ENCODE results near the gene OPCML.

The OPCML gene

DNA sequence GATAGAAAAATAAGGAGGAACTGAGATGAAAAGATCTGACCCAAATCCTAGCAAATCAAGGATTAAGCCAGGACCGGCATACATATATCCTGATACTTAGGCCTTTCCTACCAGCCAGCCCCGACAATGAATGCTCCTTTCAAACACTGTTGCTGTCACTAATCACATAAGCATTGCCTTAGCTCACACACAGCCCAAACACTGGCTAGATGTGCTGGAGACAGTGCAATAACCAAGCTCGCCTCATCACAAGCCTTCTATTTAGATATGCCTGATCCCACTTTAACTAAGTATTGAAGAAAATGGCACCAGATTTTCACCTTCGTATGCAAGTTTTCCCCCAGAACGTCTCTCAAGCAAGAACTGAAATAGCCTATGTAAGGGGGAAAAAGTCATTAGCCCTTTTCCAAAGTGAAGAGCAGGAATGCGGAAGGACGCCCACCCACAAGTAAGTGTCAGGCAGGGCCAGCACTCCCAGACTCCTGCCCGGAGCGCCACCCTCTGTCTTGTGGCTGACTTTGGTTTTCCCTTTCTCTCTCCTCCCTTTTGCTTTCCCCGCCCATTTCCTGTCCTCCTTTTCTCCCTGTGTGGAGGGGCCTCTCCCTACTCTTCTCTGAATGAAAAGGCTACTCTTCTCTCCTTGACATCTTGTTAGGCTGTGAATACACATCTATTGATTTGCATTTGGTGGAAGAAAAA lies 8.9 kb upstream of the OPCML start:
- DNase-seq (ENCODE audit: low read depth), result no peak

GRCh38 chr11:133536198-133536597 lies 3.9 kb upstream of the OPCML start:
- no peak for DNase-seq (ENCODE audit: low read depth)

DNA sequence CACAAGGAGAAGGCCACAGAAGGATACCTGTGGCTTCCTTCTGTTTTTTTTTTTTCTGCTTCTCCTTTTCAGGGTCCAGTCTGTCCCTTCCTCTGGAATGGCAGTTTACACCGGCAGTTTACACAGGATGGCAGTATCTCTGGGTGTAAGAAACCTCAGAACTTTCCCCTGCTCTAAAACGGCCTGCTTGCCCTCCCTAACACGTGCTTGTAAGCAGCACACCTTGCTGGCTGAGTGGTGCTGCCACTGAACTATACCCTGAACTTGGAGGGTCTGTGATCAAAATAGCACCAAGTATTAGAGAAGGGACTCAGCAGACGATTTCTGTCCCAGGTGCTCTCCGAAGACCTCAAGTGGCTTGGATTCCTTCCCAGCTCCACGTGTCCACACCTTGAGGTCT lies 904 bp upstream of the OPCML start:
- DNase-seq (ENCODE audit: low read depth), result no peak

DNA sequence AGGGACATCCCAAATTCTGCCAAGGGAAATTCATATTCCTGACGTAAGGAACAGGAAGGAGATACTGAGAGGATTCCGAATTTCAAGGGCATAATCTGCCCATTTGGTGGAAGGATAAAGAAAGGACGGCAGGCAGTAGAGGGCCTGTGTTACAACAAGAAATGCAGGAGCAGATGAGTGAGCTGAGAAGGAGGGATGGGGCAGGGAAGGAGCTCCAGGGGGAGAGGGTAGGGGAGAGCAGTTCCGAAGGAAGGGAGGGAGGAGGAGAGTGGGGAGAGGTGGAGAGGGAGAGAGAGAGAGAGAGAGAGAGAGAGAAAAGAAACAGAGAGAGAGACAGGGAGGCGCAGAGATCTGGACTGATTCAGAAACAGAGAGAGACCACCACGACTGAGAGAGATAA lies 843 bp downstream of the OPCML start:
- no peak for DNase-seq (ENCODE audit: low read depth)

DNA sequence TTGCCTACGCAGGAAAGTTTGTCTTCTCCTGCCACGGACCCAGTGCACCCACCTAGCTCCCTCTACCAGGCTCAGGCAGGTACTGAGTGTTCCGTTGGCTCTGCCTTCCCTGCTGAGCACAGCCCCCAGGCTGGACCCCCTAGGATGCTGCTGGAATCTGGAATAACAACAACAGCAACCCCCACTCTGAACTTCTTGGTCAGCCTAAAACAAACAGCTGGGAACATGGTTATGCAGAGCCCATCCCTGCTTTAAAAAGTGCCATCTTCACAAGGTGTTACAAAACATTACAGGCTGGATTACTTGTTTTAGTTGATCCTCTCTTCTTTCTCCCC lies 1.8 kb downstream of the OPCML start:
- no peak for DNase-seq (ENCODE audit: low read depth)

DNA sequence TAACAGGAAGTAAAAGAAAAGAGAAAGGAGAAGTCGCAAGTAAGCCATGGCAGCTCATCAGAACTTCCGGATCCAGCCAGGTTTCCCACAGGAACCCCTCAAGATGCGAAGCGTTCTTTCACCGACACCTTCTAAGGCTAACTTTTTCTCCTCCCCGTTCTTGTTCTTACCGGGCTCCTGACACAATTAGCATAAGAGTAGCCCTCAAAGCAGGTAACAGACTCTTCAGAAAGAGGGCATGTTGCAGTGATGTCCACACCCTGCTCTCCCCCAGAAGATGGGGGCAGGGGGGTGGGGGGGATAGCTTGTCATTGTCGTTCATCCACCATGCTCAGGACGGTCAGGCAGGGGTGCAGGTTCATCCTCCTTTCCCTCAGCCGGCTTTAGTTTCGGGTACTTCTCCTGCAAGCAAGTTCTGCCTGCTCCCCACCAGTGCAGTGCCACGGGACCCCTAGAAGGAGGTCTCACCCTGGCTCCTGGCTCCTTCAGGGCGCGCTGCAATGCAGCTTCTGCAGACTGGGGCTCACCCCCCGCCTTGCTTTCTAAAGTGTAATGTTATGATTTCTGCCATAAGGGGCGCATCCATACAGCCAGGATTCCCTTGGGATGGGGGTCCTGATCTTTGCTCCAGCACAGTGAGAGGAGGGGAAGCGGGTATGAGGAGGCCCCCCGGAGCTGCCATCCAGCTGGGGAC lies 2.3 kb downstream of the OPCML start:
- no peak for DNase-seq (ENCODE audit: low read depth)

DNA sequence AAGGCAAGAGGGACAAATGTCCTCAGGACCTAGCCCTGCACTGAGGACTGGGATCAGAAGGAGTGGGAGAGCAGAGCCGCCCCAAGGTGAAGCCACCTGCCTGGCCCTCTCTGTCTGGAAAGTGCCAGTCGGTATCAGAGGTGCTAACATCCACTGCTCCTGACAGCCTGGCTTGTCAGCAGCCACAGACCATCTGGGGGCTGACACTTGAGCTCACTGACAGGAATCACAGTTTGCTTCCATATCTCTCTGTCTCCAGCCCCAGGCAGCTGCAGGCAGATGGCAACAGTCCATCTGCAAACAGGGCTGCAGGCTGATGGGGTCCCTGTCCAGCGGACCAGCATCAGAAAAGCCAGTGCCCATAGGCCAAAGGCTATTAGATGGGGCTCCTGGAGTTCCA lies 5.5 kb downstream of the OPCML start:
- DNase-seq (ENCODE audit: low read depth), result no peak

DNA sequence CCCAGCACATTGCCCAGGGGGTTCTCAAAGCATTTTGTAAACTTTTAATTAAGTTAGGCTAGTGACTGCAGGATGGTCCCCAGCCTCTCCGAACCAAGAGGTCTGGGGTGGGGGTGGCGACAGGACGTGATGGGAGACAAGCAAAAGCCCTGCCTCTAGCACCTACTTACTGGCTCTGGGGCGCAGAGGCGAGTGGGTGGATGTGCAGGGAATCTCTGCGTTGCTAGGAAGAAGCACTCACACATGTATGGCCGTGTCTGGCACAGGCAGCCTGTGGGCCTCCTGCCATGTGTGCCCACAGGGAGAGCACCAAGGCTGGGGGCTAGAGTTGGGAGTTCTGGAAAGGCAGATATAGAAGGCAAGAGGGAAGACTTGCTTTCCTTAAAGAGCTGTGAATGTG lies 6.3 kb downstream of the OPCML start:
- no peak for DNase-seq (ENCODE audit: low read depth)

DNA sequence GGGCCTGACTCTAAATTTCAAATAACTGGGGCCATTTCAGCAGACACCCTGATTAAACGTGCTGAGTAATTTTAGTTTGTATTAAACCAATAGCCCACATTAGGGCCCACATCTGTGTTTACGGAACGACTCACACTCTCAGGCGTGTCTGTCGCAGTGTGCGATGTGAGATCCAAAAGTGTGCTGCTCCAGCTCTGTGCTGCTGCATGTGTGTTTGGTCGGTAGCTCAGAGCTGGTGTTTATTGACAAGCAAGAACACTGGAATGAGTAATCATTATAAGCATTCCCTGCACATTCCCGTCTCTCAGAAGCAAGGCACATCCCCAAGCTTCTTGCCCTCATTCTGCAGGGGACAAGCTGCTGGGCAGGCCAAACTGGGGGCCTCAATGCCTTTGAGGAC lies 7.8 kb downstream of the OPCML start:
- no peak for DNase-seq (ENCODE audit: low read depth)

GRCh38 chr11:133522344-133522743 lies 10.0 kb downstream of the OPCML start:
- no peak for DNase-seq (ENCODE audit: low read depth)

DNA sequence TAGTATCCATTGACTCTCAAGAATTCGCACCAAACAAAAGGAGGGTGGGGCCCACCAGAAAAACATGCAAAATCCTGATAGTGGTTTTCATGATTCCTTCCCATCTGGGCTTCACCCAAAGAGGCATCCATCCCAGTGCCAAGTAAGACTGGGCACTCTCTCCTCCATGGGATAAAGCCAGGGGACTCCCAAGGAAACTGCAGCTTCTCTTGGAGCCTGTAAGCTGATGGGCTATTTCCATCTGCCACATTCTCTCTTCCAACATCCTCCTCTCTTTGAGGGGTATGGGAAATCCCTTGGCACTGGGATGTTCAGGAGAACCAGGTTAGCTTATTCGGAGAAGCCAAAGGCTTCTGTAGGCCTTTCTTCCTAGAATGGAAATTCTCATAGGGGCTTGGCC lies 10.8 kb downstream of the OPCML start:
- no peak for DNase-seq (ENCODE audit: low read depth)

- DNase-seq (ENCODE audit: low read depth), result no peak
Observed at GRCh38 chr11:133520707-133521106, 11.6 kb downstream of the OPCML start.

- no peak for DNase-seq (ENCODE audit: low read depth)
Observed at GRCh38 chr11:133519560-133519959, 12.7 kb downstream of the OPCML start.

DNA sequence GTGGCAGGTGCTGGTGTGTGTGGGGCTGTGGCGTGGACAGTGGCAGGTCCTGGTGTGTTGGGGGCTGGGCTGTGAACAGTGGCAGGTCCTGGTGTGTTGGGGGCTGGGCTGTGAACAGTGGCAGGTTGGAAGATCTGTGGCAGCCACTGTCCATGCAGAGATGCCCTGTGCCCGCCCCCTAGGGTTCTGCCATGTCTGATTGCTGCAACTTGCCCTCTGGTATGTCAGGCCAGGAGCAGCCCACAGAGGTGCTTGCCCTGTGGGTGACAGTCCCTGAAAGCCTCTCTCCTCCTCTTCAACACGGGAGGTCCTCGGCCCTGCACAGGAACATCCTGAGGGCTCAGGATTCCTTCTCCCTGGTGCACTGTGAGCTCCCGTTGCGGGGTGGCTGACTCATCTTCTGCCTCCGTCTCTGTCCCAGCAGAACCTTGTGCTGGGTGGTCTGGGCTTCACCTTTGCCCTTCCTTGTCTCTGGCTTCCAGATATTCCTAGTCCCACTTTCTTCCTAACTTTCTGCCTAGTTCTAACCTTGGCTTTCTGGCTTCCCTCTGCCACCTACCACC lies 13.5 kb downstream of the OPCML start:
- no peak for DNase-seq (ENCODE audit: low read depth)

DNA sequence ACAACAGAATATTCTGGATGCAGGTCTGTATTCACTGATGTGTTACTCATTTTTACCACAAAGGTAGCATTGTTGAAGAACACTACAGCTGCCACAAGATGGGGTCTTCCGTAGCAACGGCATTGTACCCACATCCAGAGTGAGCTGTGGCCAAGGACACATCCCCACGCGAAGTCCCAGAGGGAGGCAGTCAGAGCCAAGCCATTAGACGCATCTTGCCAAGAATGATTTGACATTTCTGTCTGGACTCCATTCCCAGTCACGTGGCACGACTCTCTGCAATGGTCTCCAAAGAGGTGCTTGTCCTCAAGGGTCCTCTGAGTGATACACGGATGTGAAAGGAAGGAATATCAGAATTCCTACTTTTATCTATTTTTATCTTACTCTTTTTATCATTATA lies 15.5 kb downstream of the OPCML start:
- no peak for DNase-seq (ENCODE audit: low read depth)

- DNase-seq (ENCODE audit: low read depth), result no peak
Observed at GRCh38 chr11:133515107-133515506, 17.2 kb downstream of the OPCML start.

DNA sequence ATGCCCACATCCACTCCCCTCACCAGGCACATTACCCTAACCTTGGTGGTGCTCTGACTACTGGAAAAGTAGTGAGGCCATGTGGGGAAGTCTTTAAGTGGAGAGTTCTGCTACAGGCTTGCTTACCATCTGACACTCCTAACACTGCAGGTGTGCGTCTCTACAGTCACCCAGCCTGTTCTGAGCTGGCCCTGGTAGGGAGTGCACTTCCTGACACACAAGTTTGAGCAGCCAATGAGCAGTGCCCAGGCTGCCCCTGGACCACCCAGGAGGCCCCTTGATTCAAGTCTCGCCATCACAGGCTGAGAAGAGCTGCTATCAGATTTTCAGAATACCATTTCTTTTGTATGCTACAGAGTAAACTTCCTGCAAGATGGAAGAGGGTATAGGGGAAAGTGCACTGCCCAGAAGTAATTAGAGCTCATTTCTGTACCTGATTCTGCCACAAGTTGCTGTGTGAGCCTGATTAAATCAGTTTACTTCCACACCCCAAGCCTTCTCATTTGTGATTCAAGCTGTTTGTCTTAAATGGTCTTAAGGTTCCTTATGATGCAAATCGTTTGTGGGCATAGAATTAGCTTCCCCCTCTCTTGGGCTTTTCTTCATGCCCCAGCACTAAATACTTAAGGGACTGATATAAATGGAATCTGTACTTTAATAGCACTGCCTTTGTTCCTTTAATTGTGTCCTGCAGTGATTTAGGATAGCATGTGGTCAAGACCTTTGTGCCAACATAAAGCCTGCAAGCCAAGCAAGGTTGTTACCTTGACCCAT lies 22.2 kb downstream of the OPCML start:
- no peak for DNase-seq (ENCODE audit: low read depth)

- DNase-seq (ENCODE audit: low read depth), result no peak
Observed at GRCh38 chr11:133508468-133508867, 23.8 kb downstream of the OPCML start.

- no peak for DNase-seq (ENCODE audit: low read depth)
Observed at GRCh38 chr11:133507185-133507584, 25.1 kb downstream of the OPCML start.

GRCh38 chr11:133506551-133507094 lies 25.7 kb downstream of the OPCML start:
- DNase-seq (ENCODE audit: low read depth), result no peak

DNA sequence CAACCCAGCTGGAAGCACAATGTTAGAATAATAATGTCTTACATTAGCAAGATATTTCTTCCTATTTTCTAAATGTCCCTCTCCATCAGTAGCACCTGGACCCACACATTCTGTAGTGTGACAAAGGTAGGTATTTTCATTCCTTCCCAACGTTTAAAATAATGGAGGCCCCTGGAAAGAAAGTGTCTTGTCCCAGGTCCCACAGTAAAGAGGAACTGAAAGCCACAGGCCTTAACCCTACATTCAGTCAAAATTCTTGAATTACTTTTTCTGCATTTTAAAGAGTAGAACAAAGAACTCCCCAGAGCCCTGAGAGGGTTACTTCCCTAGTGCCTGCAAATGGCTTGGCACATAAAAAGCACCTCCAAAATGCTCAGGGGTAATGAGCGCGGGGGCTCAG lies 26.3 kb downstream of the OPCML start:
- DNase-seq (ENCODE audit: low read depth), result no peak

GRCh38 chr11:133504906-133505305 lies 27.4 kb downstream of the OPCML start:
- DNase-seq (ENCODE audit: low read depth), result no peak

- DNase-seq (ENCODE audit: low read depth), result no peak
Observed at GRCh38 chr11:133503776-133504175, 28.5 kb downstream of the OPCML start.
